SK-N-SH (cell line): Measurements from ENCODE around the gene GPRC5C. TPM values are rescaled to one million over a fixed set of nuclear protein-coding genes. Genes with fewer than 3 reads are reported as not detected.

Source experiments
- CTCF ChIA-PET: fragments of 300-600, 350-600 bp; formaldehyde crosslinking; extraction: SDS; loops from one replicate; lab custom pipeline; 2021; lab: Yijun Ruan, JAX
- POLR2A ChIA-PET: fragments of 350-600 bp; sonication (Branson Sonifier 250); formaldehyde crosslinking; extraction: SDS; loops from one replicate; lab custom pipeline; 2020; ENCODE audit warnings: antibody characterized with exemption, inconsistent platforms; lab: Yijun Ruan, JAX
- DNase-seq: peaks from one replicate; pipeline ENCODE4 v3.0.0; 2012
- H2AFZ ChIP-seq: fragments of 200-600 bp; sonication (generic); 2 replicates; pipeline ENCODE4 v1.8.1; 2016; ENCODE audit warnings: antibody characterized with exemption, mild to moderate bottlenecking, low read depth
- H3F3A ChIP-seq: fragments of 200-600 bp; sonication (generic); replicated peaks from 2 replicates; pipeline ENCODE3; 2016; ENCODE audit warnings: antibody characterized with exemption, mild to moderate bottlenecking; ENCODE audit not compliant: insufficient read depth
- H3K27ac ChIP-seq, 2 experiments: fragments of 200-500 bp in 1 of 2; fragments of 200-600 bp in 1 of 2; sonication (Bioruptor generic) in 1 of 2; sonication (generic), shearing (Covaris generic) in 1 of 2; 2 replicates each; pipeline versions ENCODE4 v1.5.1 to v1.6.1; 2014 to 2016; ENCODE audit warnings: low read depth in 2 of 2, inconsistent platforms in 1 of 2, low read length in 1 of 2, mild to moderate bottlenecking in 1 of 2, mixed read lengths in 1 of 2
- H3K27me3 ChIP-seq: fragments of 200-600 bp; sonication (generic), shearing (Covaris generic); 2 replicates; pipeline ENCODE4 v1.6.1; 2016; ENCODE audit warnings: mixed run types; ENCODE audit not compliant: insufficient read depth
- H3K36me3 ChIP-seq, 2 experiments: fragments of 200-500 bp in 1 of 2; fragments of 200-600 bp in 1 of 2; sonication (Bioruptor generic) in 1 of 2; sonication (generic) in 1 of 2; replicated peaks in 1 of 2; 2 replicates each; pipeline versions ENCODE3 to v1.5.1; 2014 to 2016; ENCODE audit warnings: low read length in 1 of 2, mild to moderate bottlenecking in 1 of 2; ENCODE audit not compliant: insufficient read depth in 2 of 2, control insufficient read depth in 1 of 2
- H3K4me1 ChIP-seq, 2 experiments: fragments of 200-500 bp in 1 of 2; fragments of 200-600 bp in 1 of 2; sonication (Bioruptor generic) in 1 of 2; sonication (generic), shearing (Covaris generic) in 1 of 2; 2 replicates each; pipeline versions ENCODE4 v1.5.1 to v1.6.1; 2014 to 2016; ENCODE audit warnings: low read depth in 1 of 2, low read length in 1 of 2, mixed run types in 1 of 2; ENCODE audit not compliant: insufficient read depth in 2 of 2, control insufficient read depth in 1 of 2
- H3K4me2 ChIP-seq: fragments of 200-600 bp; sonication (generic), shearing (Covaris generic); 2 replicates; pipeline ENCODE4 v1.6.1; 2017; ENCODE audit warnings: mixed run types
- H3K4me3 ChIP-seq, 2 experiments: fragments of 200-500 bp in 1 of 2; fragments of 200-600 bp in 1 of 2; sonication (Bioruptor generic) in 1 of 2; sonication (generic), shearing (Covaris generic) in 1 of 2; 2 replicates each; pipeline versions ENCODE4 v1.5.1 to v1.8.1; 2014 to 2016; ENCODE audit warnings: low read depth in 2 of 2, inconsistent platforms in 1 of 2, low read length in 1 of 2, mild to moderate bottlenecking in 1 of 2, mixed read lengths in 1 of 2, moderate library complexity in 1 of 2
- H3K79me2 ChIP-seq: fragments of 200-600 bp; sonication (generic); 2 replicates; pipeline ENCODE4 v1.8.1; 2017; ENCODE audit warnings: mild to moderate bottlenecking; ENCODE audit not compliant: insufficient read depth
- H3K9ac ChIP-seq: fragments of 200-600 bp; sonication (generic); 2 replicates; pipeline ENCODE4 v1.6.1; 2017; ENCODE audit warnings: mixed run types
- H3K9me2 ChIP-seq: fragments of 200-600 bp; sonication (generic); 2 replicates; pipeline ENCODE4 v1.6.1; 2017; ENCODE audit warnings: mixed run types
- H3K9me3 ChIP-seq: fragments of 200-600 bp; sonication (generic); 2 replicates; pipeline ENCODE4 v1.6.1; 2017; ENCODE audit warnings: mixed run types, mild to moderate bottlenecking, moderate library complexity
- H4K20me1 ChIP-seq: fragments of 200-600 bp; sonication (generic); 2 replicates; pipeline ENCODE4 v1.6.1; 2017; ENCODE audit warnings: mild to moderate bottlenecking, mixed run types; ENCODE audit not compliant: insufficient read depth
- CHD2 ChIP-seq: fragments of 150-350 bp; IDR thresholded peaks from 2 replicates; pipeline ENCODE4 v1.6.1; 2018; ENCODE audit warnings: low read length; ENCODE audit not compliant: partially characterized antibody
- ELF1 ChIP-seq: IDR thresholded peaks from 2 replicates; pipeline ENCODE4 v1.4.0; 2012
- EZH2phosphoT487 ChIP-seq: fragments of 200-600 bp; sonication (generic); IDR thresholded peaks from 2 replicates; pipeline ENCODE4 v1.6.1; 2017; ENCODE audit warnings: low read depth, mixed run types, mild to moderate bottlenecking, antibody characterized with exemption, moderate library complexity, borderline replicate concordance
- FOXJ3 ChIP-seq: sonication (generic); formaldehyde crosslinking; IDR thresholded peaks from 2 replicates; pipeline ENCODE4 v1.5.1; 2020; ENCODE audit warnings: mild to moderate bottlenecking, missing genetic modification reagents
- JUND ChIP-seq: IDR thresholded peaks from 2 replicates; pipeline ENCODE4 v1.4.0; 2012
- NFIC ChIP-seq: IDR thresholded peaks from 2 replicates; pipeline ENCODE4 v1.4.0; 2012; ENCODE audit warnings: borderline replicate concordance
- NRF1 ChIP-seq: IDR thresholded peaks from 2 replicates; pipeline ENCODE4 v1.6.1; 2012; ENCODE audit warnings: low read depth, mild to moderate bottlenecking, low read length
- RAD21 ChIP-seq: IDR thresholded peaks from 2 replicates; pipeline ENCODE4 v1.6.1; 2012; ENCODE audit warnings: mild to moderate bottlenecking, low read length
- RCOR1 ChIP-seq: fragments of 150-350 bp; IDR thresholded peaks from 2 replicates; pipeline ENCODE4 v1.6.1; 2017; ENCODE audit warnings: antibody characterized with exemption, low read length
- RXRA ChIP-seq: IDR thresholded peaks from 2 replicates; pipeline ENCODE4 v1.4.0; 2012; ENCODE audit warnings: low read depth, mild to moderate bottlenecking, borderline replicate concordance
- SMC3 ChIP-seq: IDR thresholded peaks from 2 replicates; pipeline ENCODE4 v1.6.1; 2012; ENCODE audit warnings: low read depth, low read length, improper control_type of control experiment
- WGBS: methylation state at CpG from one replicate; pipeline ENCODE4 v1.1.6; 2017; ENCODE audit warnings: low lambda C conversion rate; 5-methylcytosine and 5-hydroxymethylcytosine counted together
- polyA plus RNA-seq, 3 experiments: library from polyadenylated mRNA; depleted of rRNA; stranded (reverse); fragments of >200 nt; gene quantifications; 2 replicates each; pipeline ENCODE4 v1.2.3, GENCODE V29; 2012
- TF ChIP-seq, protein P1 (sequence below): IDR thresholded peaks from 2 replicates; pipeline ENCODE4 v1.4.0; 2012; ENCODE audit warnings: low read depth
- TF ChIP-seq, protein P2 (sequence below): fragments of 200-600 bp; sonication (generic); IDR thresholded peaks from 2 replicates; pipeline ENCODE4 v1.6.1; 2017; ENCODE audit warnings: antibody characterized with exemption, mild to moderate bottlenecking, moderate library complexity
- TF ChIP-seq, protein P3 (sequence below): IDR thresholded peaks from 2 replicates; pipeline ENCODE4; 2012

GPRC5C gene
- polyA plus RNA-seq, 1 of the 3 experiments (the other 2 are of a cell fraction) = not detected

DNA sequence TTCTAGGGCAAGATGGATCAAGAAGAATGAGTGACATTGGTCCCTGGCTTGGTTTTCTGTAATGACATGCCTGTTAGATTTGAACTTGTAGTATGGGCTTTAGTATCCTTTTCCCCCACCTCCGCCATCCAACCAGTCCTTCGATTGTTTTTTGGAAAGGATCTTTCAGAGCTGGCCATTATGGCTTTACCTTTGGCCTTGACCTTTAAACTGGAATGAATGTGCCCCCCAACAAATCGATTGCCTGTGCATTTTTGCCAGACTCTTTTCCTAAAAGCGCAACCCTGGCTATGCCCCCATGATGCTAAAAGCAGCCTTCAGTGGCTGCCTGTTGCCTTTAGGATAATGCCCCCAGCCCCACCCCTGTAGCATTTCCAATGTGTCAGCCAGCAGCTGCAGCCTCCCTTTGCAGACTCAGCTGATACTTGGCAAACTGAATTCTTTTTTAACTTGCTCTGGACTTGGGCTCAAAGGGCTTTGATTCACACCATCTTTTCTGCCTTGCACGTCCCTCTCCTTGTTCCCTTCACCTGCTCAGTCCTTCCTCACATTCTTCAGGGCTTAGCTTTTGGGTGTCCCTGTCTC is 4.0 kb downstream of the GPRC5C start:
- CTCF ChIA-PET = interaction anchor here (0.6 to 6.3 kb wide), 7 partner anchors 13 to 68 kb away, joined by 3 to 39 read pairs (median 19); partner anchors contain the start of gene GPR142
- Histone ChIP-seq H3K27me3 (no peaks in the 10 kb centered on the region), H3K79me2 (no peaks in the 10 kb centered on the region), H3K9me3 (peaks cover 10% of the 10 kb centered on the region; the same call in 1 of the 2 replicates), H3K4me3 (no peak overlapping the region), H3K36me3 (no peaks in the 10 kb centered on the region), H3K4me2 (no peak overlapping the region), H3K9ac (no peak overlapping the region), H3K4me1 (peaks cover 0 to 11% of the 10 kb centered on the region in 2 experiments; a peak in 1 of 4 replicates), H3F3A (peaks cover 3% of the 10 kb centered on the region), H4K20me1 (no peaks in the 10 kb centered on the region), H3K9me2 (no peaks in the 10 kb centered on the region), H3K27ac (no peak overlapping the region), H2AFZ (no peak overlapping the region)
- 28% methylated on average over 5 of the region's 5 CpGs for WGBS
- POLR2A ChIA-PET = no interaction called here
- DNase-seq = no peak
- no peak for TF ChIP-seq RCOR1
- no peak for TF ChIP-seq RAD21
- TF ChIP-seq SMC3 = no peak
- TF ChIP-seq JUND = no peak
- TF ChIP-seq EZH2phosphoT487 = no peak
- no peak for TF ChIP-seq FOXJ3 (CRISPR knock-in tag)
- TF ChIP-seq, protein P1, sequence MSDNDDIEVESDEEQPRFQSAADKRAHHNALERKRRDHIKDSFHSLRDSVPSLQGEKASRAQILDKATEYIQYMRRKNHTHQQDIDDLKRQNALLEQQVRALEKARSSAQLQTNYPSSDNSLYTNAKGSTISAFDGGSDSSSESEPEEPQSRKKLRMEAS = no peak

DNA sequence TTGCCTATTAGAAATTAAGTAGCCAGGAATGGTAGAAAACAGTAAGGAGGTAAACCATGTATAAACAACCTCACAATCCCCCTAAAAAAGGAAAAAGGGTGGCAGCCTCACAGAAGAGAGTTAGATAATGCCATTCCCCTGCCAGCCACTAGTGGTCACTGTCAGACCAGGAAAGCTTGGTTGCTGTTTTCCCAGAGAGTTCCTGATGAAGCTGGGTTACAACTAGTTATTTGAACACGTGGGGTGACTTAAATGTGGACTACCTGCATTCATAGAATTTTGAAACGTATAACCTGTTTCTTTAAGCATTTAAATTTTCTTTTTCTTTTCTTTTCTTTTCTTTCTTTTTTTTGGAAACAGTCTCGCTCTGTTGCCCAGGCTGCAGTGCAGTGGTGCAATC is 5.8 kb downstream of the GPRC5C start:
- Histone ChIP-seq H2AFZ (no peak overlapping the region), H3K27ac (no peak overlapping the region), H3K4me1 (no peaks in the 10 kb centered on the region; a peak in 1 of 4 replicates), H3K36me3 (no peaks in the 10 kb centered on the region), H3K79me2 (no peaks in the 10 kb centered on the region), H3K9me2 (no peaks in the 10 kb centered on the region), H3F3A (peaks cover 3% of the 10 kb centered on the region), H3K4me2 (no peak overlapping the region), H3K27me3 (no peaks in the 10 kb centered on the region), H3K9me3 (peaks cover 10% of the 10 kb centered on the region; the same call in 1 of the 2 replicates), H3K4me3 (no peak overlapping the region), H4K20me1 (no peaks in the 10 kb centered on the region), H3K9ac (no peak overlapping the region)
- ChIA-PET POLR2A (no interaction called here), CTCF (interaction anchor here (0.6 to 6.3 kb wide), 16 partner anchors 9 to 299 kb away, joined by 3 to 39 read pairs (median 4); partner anchors contain the start of gene GPR142)
- TF ChIP-seq RXRA (no peak), NFIC (no peak), NRF1 (no peak), ELF1 (no peak), CHD2 (no peak), RAD21 (peak; percentile 55), JUND (no peak)
- TF ChIP-seq, protein P2, sequence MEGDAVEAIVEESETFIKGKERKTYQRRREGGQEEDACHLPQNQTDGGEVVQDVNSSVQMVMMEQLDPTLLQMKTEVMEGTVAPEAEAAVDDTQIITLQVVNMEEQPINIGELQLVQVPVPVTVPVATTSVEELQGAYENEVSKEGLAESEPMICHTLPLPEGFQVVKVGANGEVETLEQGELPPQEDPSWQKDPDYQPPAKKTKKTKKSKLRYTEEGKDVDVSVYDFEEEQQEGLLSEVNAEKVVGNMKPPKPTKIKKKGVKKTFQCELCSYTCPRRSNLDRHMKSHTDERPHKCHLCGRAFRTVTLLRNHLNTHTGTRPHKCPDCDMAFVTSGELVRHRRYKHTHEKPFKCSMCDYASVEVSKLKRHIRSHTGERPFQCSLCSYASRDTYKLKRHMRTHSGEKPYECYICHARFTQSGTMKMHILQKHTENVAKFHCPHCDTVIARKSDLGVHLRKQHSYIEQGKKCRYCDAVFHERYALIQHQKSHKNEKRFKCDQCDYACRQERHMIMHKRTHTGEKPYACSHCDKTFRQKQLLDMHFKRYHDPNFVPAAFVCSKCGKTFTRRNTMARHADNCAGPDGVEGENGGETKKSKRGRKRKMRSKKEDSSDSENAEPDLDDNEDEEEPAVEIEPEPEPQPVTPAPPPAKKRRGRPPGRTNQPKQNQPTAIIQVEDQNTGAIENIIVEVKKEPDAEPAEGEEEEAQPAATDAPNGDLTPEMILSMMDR = peak; percentile 67
- TF ChIP-seq, protein P1 = no peak
- TF ChIP-seq, protein P3, sequence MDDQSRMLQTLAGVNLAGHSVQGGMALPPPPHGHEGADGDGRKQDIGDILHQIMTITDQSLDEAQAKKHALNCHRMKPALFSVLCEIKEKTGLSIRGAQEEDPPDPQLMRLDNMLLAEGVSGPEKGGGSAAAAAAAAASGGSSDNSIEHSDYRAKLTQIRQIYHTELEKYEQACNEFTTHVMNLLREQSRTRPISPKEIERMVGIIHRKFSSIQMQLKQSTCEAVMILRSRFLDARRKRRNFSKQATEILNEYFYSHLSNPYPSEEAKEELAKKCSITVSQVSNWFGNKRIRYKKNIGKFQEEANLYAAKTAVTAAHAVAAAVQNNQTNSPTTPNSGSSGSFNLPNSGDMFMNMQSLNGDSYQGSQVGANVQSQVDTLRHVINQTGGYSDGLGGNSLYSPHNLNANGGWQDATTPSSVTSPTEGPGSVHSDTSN = no peak
- 42% methylated on average over 3 of the region's 3 CpGs for WGBS
- peak; percentile 68 for DNase-seq
